GM18526 (cell line): Measurements from ENCODE around the gene CELSR3.

Source experiments
- POLR2A ChIP-seq: IDR thresholded peaks from 3 replicates; pipeline ENCODE4 v1.6.1; 2011; ENCODE audit not compliant: insufficient read length; ENCODE audit errors: extremely low read depth

CELSR3 gene, protein sequence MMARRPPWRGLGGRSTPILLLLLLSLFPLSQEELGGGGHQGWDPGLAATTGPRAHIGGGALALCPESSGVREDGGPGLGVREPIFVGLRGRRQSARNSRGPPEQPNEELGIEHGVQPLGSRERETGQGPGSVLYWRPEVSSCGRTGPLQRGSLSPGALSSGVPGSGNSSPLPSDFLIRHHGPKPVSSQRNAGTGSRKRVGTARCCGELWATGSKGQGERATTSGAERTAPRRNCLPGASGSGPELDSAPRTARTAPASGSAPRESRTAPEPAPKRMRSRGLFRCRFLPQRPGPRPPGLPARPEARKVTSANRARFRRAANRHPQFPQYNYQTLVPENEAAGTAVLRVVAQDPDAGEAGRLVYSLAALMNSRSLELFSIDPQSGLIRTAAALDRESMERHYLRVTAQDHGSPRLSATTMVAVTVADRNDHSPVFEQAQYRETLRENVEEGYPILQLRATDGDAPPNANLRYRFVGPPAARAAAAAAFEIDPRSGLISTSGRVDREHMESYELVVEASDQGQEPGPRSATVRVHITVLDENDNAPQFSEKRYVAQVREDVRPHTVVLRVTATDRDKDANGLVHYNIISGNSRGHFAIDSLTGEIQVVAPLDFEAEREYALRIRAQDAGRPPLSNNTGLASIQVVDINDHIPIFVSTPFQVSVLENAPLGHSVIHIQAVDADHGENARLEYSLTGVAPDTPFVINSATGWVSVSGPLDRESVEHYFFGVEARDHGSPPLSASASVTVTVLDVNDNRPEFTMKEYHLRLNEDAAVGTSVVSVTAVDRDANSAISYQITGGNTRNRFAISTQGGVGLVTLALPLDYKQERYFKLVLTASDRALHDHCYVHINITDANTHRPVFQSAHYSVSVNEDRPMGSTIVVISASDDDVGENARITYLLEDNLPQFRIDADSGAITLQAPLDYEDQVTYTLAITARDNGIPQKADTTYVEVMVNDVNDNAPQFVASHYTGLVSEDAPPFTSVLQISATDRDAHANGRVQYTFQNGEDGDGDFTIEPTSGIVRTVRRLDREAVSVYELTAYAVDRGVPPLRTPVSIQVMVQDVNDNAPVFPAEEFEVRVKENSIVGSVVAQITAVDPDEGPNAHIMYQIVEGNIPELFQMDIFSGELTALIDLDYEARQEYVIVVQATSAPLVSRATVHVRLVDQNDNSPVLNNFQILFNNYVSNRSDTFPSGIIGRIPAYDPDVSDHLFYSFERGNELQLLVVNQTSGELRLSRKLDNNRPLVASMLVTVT (N-terminal part only)

GRCh38 chr3:48662753-48663488, at the start of gene CELSR3:
CELSR3 (minus strand) TSS chr3:48662886; CDS start chr3:48662634, 252 bp downstream.
- no peak for TF ChIP-seq POLR2A

DNA sequence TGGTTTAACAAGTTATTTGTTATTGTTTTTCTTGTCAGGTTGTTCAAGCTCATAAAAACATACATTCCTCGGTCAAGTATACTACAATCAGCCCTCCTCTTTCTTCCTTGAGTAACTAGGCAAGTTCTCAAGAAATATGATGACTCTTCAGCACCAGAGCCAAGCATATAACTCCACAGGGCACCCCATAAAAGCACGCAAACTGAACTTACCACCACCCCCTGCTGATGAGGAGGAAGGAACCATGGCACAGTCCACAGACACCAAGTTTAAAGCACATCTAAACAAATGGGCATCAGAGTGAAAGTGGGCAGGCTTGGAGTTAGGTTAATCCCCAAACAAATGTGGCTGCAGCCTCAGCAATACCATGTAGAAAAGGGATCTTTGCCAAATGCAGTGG, 49.0 kb upstream of the CELSR3 start:
- no peak for TF ChIP-seq POLR2A

- no peak for TF ChIP-seq POLR2A
Measured at GRCh38 chr3:48709051-48709461, 46.4 kb upstream of the CELSR3 start.

GRCh38 chr3:48708481-48708889, 45.8 kb upstream of the CELSR3 start:
- no peak for TF ChIP-seq POLR2A

DNA sequence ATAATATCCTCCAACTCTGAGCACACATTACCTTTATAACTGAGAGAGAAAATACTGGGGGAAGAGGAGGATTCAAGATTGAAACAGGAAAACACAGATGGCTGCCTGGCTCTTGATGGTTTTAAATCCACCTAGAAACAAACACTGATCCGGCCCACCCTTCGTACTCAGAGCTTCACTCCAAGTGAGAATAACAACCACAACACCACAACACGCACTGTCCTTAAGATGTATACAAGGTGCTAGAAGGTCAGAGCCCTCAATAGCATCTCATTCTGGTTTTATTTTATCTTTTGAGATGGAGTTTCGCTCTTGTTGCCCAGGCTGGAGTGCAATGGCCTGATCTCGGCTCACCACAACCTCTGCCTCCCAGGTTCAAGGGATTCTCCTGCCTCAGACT, 44.5 kb upstream of the CELSR3 start:
- TF ChIP-seq POLR2A, result no peak

DNA sequence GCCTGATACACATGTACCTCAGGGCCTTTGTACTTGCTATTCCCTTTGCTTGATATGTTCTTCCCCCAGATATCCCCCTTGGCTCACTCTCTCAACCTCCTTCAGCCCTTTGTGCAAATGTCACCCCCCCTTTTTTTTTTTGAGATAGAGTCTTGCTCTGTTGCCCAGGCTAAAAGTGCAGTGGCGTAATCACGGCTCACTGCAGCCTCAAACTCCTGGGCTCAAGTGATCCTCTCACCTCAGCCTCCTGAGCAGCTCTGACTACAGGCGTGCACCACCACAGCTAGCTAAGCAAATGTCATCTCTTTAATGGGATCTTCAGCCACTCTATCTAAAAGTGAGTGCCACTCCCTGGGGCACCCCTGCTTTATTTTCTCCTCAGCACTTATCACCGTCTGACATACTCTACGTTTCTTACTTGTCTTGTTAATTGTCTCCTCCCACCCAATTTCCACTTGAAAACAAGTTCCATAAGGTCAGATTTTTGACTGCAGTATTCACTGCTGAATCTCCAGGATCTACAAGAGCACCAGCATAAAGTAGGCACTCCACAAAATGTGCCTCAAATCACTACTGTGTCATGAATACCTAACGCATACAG, 39.7 kb upstream of the CELSR3 start:
- no peak for TF ChIP-seq POLR2A

DNA sequence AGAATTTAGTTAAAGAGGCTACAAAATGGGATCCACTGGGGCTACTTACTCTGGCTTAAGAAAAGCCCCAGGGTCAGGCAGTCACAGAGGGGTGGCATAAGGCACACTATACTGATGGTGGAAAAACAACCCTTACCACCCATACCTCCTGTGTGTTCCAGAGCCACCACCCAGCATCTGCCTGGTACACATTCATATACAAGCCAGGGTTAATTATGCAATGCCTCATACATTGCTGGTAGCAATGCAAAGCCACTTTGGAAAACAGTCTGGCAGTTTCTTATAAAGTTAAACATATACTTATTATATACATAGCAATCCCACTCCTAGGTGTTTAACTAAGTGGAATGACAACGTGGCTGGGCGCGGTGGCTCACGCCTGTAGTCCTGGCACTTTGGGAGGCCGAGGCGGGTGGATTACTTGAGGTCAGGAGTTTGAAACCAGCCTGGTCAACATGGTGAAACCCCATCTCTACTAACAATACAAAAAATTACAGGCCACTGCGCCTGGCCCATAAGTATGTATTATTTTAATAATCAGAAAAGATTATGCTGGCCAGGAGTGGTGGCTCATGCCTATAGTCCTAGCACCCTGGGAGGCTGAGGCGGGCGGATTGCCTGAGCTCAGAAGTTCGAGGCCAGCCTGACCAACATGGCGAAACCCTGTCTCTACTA, 38.2 kb upstream of the CELSR3 start:
- no peak for TF ChIP-seq POLR2A

DNA sequence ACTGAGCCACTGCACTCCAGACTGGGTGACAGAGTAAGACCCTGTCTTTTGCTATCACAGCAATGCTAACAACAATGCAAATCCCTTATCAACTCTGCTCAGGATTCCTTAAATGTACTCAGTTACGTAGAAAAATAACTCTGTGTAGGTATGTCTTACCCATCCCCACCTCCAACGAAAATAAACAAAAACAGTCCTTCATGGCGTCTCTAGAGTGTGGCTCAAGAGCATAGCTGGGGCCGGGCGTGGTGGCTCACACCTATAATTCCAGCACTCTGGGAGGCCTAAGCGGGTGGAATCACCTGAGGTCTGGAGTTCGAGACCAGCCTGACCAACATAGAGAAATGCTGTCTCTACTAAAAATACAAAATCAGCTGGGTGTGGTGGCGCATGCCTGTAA, 36.2 kb upstream of the CELSR3 start:
- TF ChIP-seq POLR2A, result no peak

DNA sequence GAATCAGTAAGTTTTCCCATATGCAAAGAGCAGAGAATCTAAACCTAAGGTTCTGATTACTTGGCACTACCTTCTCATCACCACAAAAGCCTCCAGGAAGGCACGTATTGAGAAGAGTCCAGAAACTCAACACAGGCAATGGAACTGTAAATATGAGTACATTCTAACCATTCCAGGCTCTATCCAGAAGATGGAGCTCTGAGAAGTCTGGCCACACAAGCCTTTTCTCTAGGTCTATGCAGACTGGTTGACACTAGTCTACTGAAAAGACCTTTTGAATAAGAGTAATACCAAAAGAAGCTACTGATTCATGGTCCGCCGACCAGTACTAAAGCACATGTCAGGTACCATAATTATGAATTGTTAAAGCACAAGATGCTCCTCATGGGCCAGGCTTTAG, 35.3 kb upstream of the CELSR3 start:
- no peak for TF ChIP-seq POLR2A

DNA sequence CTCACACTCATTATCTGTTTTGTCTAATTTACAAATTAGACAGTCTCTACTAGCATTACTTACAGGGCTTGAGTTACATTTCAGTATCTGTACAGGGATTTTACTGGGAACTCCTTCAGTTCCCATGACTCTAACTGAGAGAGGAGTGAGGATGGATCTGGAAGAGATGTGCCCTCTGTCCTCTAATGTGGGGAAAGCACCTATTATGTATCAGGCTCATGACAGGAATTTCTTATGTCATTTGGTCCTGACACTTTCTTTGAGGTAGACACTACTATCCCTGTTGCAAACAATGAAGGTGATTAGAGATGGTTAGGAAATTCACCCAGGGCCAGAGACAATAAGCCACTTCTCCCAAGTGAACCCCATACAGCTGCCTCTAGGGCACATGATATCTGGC, 33.9 kb upstream of the CELSR3 start:
- TF ChIP-seq POLR2A, result no peak

DNA sequence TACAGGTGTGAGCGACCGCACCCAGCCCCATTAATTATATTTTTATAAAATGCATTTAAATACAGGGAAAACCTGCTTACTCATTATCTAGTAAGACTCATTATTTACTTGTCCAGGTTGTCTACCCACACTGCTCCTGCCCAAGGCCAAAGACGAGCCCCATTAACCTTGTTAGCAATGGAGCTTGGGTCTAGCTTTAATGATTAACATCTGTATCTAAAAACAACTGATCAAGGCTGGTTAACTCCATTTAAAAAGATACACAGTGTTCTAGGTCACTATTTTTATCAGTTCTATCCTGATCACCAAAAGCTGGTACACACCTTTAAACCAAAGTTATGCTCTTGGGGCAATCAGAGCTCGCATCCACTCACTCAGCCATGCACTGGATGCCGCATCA, 33.5 kb upstream of the CELSR3 start:
- no peak for TF ChIP-seq POLR2A

DNA sequence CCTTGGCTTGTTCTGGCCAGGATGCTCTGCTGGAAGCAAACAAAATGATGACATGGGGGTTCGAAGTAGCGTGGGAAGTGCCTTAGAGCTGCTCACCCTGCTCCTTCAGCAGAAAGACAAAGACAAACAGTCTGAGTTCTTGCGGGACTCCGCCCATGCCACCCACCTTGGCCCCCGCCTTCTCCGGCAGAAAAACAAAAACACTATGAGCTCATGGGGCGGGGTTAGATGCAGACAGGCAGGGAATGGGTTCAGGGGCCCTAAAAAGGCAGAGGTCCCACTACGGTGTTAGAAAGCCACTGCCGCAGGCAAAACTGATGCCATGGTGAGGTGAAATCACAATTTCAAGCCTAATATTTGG, 32.7 kb upstream of the CELSR3 start:
- TF ChIP-seq POLR2A, result no peak

DNA sequence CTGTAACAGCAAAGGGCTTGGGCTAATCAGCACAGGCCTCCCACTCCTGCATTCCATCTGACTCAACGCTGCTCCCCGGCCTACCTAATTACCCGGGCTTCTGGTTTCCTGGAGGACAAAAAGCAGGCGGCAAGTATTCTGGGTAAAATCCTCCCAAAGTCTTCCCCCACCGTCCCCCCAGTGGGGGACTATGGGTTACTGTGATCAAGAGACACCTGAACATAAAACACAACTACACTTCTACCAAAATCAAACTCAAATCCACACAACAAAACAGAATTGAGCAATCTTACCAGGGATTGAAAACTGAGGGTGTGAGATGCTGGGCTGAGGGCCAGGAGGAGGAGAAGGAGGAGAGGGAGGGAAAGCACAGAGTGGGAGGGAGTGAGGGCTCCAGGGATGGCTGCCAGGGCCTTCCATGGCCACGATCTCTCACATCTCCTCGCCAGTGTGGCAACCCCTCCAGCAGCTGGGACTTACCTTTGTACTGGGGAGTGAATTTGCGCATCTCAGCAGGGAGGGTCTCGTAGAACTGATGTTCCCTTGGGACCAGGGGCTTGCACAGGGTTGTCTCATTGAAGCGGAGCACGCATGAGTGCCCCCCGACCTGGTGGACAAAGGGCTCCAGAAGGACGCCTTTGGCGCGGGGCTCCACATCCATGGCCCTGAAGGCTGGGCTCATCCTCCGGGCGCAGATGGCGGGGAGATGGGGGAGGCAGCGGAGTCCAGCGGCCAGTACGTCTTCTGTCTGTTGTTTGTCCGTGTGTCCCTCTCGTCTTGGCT, 32.1 kb upstream of the CELSR3 start:
- no peak for TF ChIP-seq POLR2A

GRCh38 chr3:48693826-48694225, 31.1 kb upstream of the CELSR3 start:
- no peak for TF ChIP-seq POLR2A

GRCh38 chr3:48692551-48692950, 29.9 kb upstream of the CELSR3 start:
- no peak for TF ChIP-seq POLR2A
